Bronchial epithelial cell (primary cell): Measurements from ENCODE around the gene DUSP7. TPM values are rescaled to one million over a fixed set of nuclear protein-coding genes. Genes with fewer than 3 reads are reported as not detected.

Experiments used
- DNase-seq: peaks from one replicate; pipeline ENCODE4 v3.0.0-alpha.2; 2010; ENCODE audit warnings: low read depth
- FAIRE-seq: peaks from 2 replicates; lab custom pipeline; 2011; peaks lifted over from hg19 to GRCh38; lab: Jason Lieb, UNC
- H3K27me3 ChIP-seq: 2 replicates; pipeline ENCODE4 v1.5.1; 2011; ENCODE audit warnings: low read length; ENCODE audit not compliant: control insufficient read depth, insufficient read depth
- H3K36me3 ChIP-seq: 2 replicates; pipeline ENCODE4 v1.5.1; 2011; ENCODE audit warnings: low read length; ENCODE audit not compliant: control insufficient read depth, insufficient read depth
- H3K4me3 ChIP-seq: 2 replicates; pipeline ENCODE4 v1.5.1; 2011; ENCODE audit warnings: mild to moderate bottlenecking, low read depth, low read length, control low read depth
- CTCF ChIP-seq: IDR thresholded peaks from 2 replicates; pipeline ENCODE4 v1.5.1; 2011; ENCODE audit warnings: mild to moderate bottlenecking, moderate library complexity, low read length, control low read depth, inconsistent platforms; ENCODE audit not compliant: insufficient read depth, severe bottlenecking
- total RNA-seq: library from RNA; depleted of rRNA; stranded (reverse); fragments of >200 nt; gene quantifications from 2 replicates; pipeline ENCODE4 v1.2.1, GENCODE V29; 2014

DUSP7 gene
- total RNA-seq, 1 donor from 2014 or later: 38.2 TPM

- no peak overlapping the region for H3K4me3 ChIP-seq
- no peak for TF ChIP-seq CTCF
- no peak for FAIRE-seq
- no peak for DNase-seq
- no peaks in the 10 kb centered on the region for H3K27me3 ChIP-seq
- no peaks in the 10 kb centered on the region for H3K36me3 ChIP-seq
Measured at GRCh38 chr3:52068055-52068571, 11.7 kb upstream of the DUSP7 start.

- H3K27me3 ChIP-seq: no peaks in the 10 kb centered on the region
- no peaks in the 10 kb centered on the region for H3K36me3 ChIP-seq
- no peak overlapping the region for H3K4me3 ChIP-seq
- FAIRE-seq (no peak), DNase-seq (no peak)
- TF ChIP-seq CTCF: no peak
Measured at GRCh38 chr3:52067526-52067925, 11.2 kb upstream of the DUSP7 start.

GRCh38 chr3:52067046-52067445 is 10.7 kb upstream of the DUSP7 start:
- no peaks in the 10 kb centered on the region for H3K27me3 ChIP-seq
- no peak for TF ChIP-seq CTCF
- DNase-seq (peak; percentile 62), FAIRE-seq (no peak)
- no peak overlapping the region for H3K4me3 ChIP-seq
- H3K36me3 ChIP-seq: no peaks in the 10 kb centered on the region

- FAIRE-seq (peak; percentile 60), DNase-seq (peak; percentile 94)
- no peaks in the 10 kb centered on the region for H3K36me3 ChIP-seq
- no peak overlapping the region for H3K4me3 ChIP-seq
- TF ChIP-seq CTCF: no peak
- H3K27me3 ChIP-seq: no peaks in the 10 kb centered on the region
Measured at GRCh38 chr3:52065264-52065756, 8.9 kb upstream of the DUSP7 start.

GRCh38 chr3:52064561-52064960 is 8.2 kb upstream of the DUSP7 start:
- Histone ChIP-seq H3K4me3 (no peak overlapping the region), H3K36me3 (no peaks in the 10 kb centered on the region), H3K27me3 (no peaks in the 10 kb centered on the region)
- DNase-seq (no peak), FAIRE-seq (no peak)
- no peak for TF ChIP-seq CTCF
